ENCODE measurements around the gene TTLL12.

TTLL12 gene

DNA sequence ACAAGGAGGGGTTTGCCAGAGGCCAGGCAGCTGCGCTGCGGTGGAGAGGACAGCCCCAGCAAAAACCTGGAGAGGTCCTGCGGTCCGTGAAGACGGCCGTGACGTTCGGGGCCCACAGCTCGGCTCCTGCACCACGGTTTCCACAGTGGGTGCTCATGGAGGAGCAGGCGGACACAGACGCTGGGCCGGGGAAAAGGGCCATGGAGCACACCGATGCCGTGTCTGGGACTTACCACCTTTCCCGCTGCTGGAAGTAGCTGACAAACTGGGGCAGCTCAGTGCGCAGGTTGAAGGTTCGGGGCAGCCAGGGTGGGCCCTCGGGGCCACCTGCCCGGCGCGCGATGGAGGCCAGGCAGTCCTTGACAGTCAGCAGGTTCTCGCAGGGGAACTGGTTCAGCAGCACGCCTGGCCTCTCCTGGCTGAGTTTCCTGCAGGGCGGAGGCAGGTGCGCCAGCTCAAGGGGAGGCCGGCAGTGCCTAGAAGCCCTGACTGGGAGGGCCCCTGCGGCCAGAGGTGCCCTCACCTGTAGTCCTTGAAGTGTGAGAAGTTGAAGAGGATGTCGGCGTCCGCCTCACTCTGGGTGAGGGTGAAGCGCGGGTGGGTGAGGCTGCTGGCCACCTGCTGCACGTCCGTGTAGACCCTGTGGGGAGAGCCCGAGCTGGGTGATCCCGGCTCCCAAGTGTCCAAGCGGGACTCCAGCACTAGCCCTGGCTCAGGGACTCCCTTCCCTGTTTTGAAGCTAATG is 12.8 kb downstream of the TTLL12 start:
- no peak overlapping the region for H3K27ac ChIP-seq
- H3K4me1 ChIP-seq (ENCODE audit: low read depth, poor library complexity, severe bottlenecking): no peaks in the 10 kb centered on the region
- H3K4me3 ChIP-seq (IDR thresholded peaks at IDR 0.05; ENCODE audit: insufficient read depth, low read depth, low read length): no peak overlapping the region
- TF ChIP-seq, protein P1, sequence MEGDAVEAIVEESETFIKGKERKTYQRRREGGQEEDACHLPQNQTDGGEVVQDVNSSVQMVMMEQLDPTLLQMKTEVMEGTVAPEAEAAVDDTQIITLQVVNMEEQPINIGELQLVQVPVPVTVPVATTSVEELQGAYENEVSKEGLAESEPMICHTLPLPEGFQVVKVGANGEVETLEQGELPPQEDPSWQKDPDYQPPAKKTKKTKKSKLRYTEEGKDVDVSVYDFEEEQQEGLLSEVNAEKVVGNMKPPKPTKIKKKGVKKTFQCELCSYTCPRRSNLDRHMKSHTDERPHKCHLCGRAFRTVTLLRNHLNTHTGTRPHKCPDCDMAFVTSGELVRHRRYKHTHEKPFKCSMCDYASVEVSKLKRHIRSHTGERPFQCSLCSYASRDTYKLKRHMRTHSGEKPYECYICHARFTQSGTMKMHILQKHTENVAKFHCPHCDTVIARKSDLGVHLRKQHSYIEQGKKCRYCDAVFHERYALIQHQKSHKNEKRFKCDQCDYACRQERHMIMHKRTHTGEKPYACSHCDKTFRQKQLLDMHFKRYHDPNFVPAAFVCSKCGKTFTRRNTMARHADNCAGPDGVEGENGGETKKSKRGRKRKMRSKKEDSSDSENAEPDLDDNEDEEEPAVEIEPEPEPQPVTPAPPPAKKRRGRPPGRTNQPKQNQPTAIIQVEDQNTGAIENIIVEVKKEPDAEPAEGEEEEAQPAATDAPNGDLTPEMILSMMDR (conservative IDR thresholded peaks at IDR 0.05; ENCODE audit: low read depth, low read length): no peak
- no peaks in the 10 kb centered on the region for H3K27me3 ChIP-seq (ENCODE audit: insufficient read depth, low read depth)
- no peaks in the 10 kb centered on the region for H4K20me1 ChIP-seq (ENCODE audit: insufficient read depth)
- no peak overlapping the region for H3K9ac ChIP-seq
- H3K79me2 ChIP-seq (ENCODE audit: insufficient read depth, low read depth): no peaks in the 10 kb centered on the region
- no peaks in the 10 kb centered on the region for H3K36me3 ChIP-seq (ENCODE audit: insufficient read depth)
- H3K4me2 ChIP-seq: no peak overlapping the region
- H2AFZ ChIP-seq (ENCODE audit: low read depth): no peak overlapping the region

DNA sequence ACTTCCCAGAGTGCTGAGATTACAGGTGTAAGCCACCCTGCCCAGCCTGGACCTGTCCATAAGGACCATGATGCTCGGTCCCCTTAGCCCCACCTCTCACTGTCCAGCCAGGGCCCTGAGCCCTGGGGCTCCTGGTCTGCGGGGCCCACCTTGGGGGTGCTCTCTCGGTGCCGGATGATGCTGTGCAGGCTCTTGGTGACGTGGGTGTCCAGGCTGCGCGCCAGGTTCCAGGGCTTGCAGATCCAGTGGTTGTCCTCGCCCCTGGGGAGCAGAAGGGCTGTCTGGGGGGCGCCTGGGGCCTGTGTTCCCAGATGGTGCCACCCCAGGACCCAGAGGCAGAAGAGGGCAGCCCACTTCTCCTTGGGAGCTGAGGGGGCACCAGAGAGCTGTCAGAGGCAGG is 13.4 kb downstream of the TTLL12 start:
- Histone ChIP-seq H3K4me3 (IDR thresholded peaks at IDR 0.05; ENCODE audit: insufficient read depth, low read depth, low read length) (no peak overlapping the region), H2AFZ (ENCODE audit: low read depth) (no peak overlapping the region), H3K27me3 (ENCODE audit: insufficient read depth, low read depth) (no peaks in the 10 kb centered on the region), H3K9ac (no peak overlapping the region), H3K4me1 (ENCODE audit: low read depth, poor library complexity, severe bottlenecking) (no peaks in the 10 kb centered on the region), H3K27ac (no peak overlapping the region), H4K20me1 (ENCODE audit: insufficient read depth) (no peaks in the 10 kb centered on the region), H3K4me2 (no peak overlapping the region), H3K36me3 (ENCODE audit: insufficient read depth) (no peaks in the 10 kb centered on the region), H3K79me2 (ENCODE audit: insufficient read depth, low read depth) (no peaks in the 10 kb centered on the region)
- TF ChIP-seq, protein P1 (conservative IDR thresholded peaks at IDR 0.05; ENCODE audit: low read depth, low read length): no peak

DNA sequence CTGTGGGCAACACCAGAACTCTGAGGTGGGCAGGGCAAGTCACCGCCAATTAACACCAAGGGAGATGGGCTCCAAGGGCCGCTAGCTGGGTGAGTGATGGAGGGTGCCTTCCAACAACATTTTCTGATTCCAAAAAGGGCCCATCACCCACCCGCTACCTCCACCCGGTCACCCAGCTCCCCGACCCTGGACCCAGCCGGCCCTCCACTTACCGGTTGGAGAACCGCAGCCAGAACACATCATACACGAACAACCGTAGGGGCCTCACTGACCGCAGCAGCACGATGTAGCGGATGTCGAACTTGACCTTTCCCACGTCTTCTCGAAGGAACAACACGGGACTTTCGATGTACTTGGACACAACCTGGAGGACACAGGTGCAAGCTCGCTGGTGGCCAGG is 14.7 kb downstream of the TTLL12 start:
- Histone ChIP-seq H3K36me3 (ENCODE audit: insufficient read depth) (no peaks in the 10 kb centered on the region), H3K9ac (no peak overlapping the region), H3K27me3 (ENCODE audit: insufficient read depth, low read depth) (no peaks in the 10 kb centered on the region), H4K20me1 (ENCODE audit: insufficient read depth) (no peaks in the 10 kb centered on the region), H3K4me1 (ENCODE audit: low read depth, poor library complexity, severe bottlenecking) (no peaks in the 10 kb centered on the region), H2AFZ (ENCODE audit: low read depth) (no peak overlapping the region), H3K27ac (no peak overlapping the region), H3K79me2 (ENCODE audit: insufficient read depth, low read depth) (no peaks in the 10 kb centered on the region), H3K4me2 (no peak overlapping the region), H3K4me3 (IDR thresholded peaks at IDR 0.05; ENCODE audit: insufficient read depth, low read depth, low read length) (no peak overlapping the region)
- TF ChIP-seq, protein P1 (conservative IDR thresholded peaks at IDR 0.05; ENCODE audit: low read depth, low read length): no peak

DNA sequence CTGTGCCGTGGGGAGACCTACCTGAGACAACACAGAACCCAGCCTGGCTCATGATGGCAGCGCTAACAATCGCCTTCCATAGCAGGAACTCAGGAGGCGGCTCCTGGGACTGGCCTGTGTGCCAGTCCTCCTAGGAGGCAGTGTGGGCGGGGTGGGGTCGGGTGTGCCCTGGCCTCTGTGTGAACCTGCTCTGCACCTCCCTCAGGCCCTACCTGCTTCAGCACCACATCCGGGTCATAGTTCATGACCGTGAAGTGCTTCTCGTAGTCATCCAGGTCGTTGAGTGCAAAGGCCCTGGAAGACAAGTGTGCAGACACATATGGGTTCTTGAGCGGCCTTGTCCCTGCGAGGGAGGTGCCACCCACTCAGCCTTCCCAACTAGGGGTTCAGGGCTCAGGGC is 15.3 kb downstream of the TTLL12 start:
- no peaks in the 10 kb centered on the region for H3K79me2 ChIP-seq (ENCODE audit: insufficient read depth, low read depth)
- H3K27me3 ChIP-seq (ENCODE audit: insufficient read depth, low read depth): no peaks in the 10 kb centered on the region
- no peaks in the 10 kb centered on the region for H3K36me3 ChIP-seq (ENCODE audit: insufficient read depth)
- TF ChIP-seq, protein P1 (conservative IDR thresholded peaks at IDR 0.05; ENCODE audit: low read depth, low read length): no peak
- H3K9ac ChIP-seq: no peak overlapping the region
- H3K4me1 ChIP-seq (ENCODE audit: low read depth, poor library complexity, severe bottlenecking): no peaks in the 10 kb centered on the region
- no peak overlapping the region for H3K27ac ChIP-seq
- H2AFZ ChIP-seq (ENCODE audit: low read depth): no peak overlapping the region
- H4K20me1 ChIP-seq (ENCODE audit: insufficient read depth): no peaks in the 10 kb centered on the region
- no peak overlapping the region for H3K4me2 ChIP-seq
- no peak overlapping the region for H3K4me3 ChIP-seq (IDR thresholded peaks at IDR 0.05; ENCODE audit: insufficient read depth, low read depth, low read length)

All from KMS-11 (cell line).